ENCODE results near the gene FBXL16. TPM values are rescaled to one million over a fixed set of nuclear protein-coding genes. Genes with fewer than 3 reads are reported as not detected.

The FBXL16 gene
- total and polyA plus RNA-seq, 9 of the 15 experiments (the other 6 are each of a cell fraction or from before 2014, with no cell fraction given) = 0.21 to 8.2 (median 1.7) TPM

DNA sequence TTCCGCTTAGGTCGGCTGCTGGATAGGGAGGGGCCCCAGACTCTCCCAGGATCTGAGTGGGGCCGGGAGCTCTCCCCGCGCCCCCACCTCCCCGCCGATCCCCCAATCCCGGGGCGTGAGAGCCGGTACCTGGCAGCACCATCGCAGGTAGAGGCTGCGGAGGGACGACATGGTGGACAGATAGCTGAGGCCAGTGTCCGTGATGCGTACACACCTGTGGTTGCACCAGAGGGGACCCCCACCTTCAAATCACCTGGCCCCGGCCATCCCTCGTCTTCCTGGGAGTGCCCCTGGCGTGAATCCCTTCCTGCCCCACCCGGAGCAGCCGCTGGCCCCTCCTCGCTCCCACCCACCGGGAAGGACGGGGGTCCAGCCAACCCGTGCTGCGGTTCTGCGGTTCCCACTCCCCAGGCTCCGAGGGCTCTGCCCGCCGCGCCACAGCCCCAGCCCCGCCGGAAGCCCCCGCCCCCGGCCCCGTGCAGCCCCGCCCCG lies 10.7 kb downstream of the FBXL16 start (continued):
- TF ChIP-seq, protein P1, sequence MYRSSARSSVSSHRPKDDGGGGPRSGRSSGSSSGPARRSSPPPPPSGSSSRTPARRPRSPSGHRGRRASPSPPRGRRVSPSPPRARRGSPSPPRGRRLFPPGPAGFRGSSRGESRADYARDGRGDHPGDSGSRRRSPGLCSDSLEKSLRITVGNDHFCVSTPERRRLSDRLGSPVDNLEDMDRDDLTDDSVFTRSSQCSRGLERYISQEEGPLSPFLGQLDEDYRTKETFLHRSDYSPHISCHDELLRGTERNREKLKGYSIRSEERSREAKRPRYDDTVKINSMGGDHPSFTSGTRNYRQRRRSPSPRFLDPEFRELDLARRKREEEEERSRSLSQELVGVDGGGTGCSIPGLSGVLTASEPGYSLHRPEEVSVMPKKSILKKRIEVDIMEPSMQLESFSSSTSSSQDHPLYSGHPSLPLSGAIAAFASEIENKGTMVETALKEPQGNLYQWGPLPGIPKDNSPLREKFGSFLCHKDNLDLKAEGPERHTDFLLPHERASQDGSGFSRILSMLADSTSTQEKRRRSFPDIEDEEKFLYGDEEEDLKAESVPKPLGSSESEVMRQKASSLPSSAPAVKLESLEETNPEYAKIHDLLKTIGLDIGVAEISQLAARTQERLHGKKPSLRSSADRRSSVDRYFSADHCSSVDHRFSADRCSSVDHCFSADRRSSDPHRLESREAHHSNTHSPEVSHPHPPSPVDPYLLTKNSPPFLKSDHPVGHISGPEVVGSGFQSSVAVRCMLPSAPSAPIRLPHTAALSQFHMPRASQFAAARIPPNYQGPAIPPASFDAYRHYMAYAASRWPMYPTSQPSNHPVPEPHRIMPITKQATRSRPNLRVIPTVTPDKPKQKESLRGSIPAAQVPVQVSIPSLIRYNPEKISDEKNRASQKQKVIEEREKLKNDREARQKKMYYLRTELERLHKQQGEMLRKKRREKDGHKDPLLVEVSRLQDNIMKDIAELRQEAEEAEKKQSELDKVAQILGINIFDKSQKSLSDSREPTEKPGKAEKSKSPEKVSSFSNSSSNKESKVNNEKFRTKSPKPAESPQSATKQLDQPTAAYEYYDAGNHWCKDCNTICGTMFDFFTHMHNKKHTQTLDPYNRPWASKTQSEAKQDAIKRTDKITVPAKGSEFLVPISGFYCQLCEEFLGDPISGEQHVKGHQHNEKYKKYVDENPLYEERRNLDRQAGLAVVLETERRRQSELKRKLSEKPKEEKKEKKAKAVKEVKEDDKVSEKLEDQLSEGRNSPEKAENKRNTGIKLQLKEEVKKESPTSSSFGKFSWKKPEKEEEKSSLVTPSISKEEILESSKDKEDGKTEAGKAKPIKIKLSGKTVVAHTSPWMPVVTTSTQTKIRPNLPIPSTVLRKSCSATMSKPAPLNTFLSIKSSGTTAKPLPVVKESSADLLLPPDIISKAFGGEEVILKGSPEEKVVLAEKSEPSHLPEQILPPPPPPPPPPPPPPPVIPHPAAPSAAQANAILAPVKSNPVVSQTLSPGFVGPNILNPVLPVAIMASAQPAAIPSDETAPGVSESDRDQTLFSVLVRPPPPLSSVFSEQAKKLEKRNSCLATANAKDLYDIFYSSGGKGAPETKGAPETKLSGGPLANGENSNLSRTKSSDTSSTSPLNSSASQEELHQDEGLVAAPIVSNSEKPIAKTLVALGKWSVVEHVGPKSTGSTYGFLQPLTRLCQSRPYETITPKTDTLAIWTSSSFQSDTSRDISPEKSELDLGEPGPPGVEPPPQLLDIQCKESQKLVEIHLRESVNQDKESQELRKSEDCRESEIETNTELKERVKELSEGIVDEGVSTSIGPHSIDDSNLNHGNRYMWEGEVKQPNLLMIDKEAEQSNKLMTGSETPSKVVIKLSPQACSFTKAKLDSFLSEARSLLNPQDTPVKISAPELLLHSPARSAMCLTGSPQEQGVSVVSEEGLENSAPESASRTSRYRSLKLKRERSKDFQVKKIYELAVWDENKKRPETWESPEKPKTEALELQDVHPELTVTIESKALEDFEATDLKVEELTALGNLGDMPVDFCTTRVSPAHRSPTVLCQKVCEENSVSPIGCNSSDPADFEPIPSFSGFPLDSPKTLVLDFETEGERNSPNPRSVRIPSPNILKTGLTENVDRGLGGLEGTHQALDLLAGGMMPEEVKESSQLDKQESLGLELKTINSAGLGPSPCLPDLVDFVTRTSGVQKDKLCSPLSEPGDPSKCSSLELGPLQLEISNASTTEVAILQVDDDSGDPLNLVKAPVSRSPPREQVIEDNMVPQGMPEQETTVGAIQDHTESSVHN (IDR thresholded peaks at IDR 0.05; ENCODE audit: borderline replicate concordance in 1 of 2, low read depth in 1 of 2) = no peak
- TF ChIP-seq ZFX (CRISPR knock-in tag; IDR thresholded peaks at IDR 0.05) (no peak), ILK (tag; IDR thresholded peaks at IDR 0.05; ENCODE audit: borderline replicate concordance, low read depth) (no peak), ZC3H11A (IDR thresholded peaks at IDR 0.05; ENCODE audit: low read depth, low read length) (no peak), PHF8 (IDR thresholded peaks at IDR 0.05; ENCODE audit: borderline replicate concordance, low read length) (peak; percentile 30; the same call in 1 of the 2 replicates), ZNF23 (CRISPR knock-in tag; IDR thresholded peaks at IDR 0.05) (no peak), PHTF2 (CRISPR knock-in tag; IDR thresholded peaks at IDR 0.05) (no peak), MECOM (CRISPR knock-in tag; IDR thresholded peaks at IDR 0.05) (no peak), ZNF224 (CRISPR knock-in tag; IDR thresholded peaks at IDR 0.05) (no peak), ZBTB8A (IDR thresholded peaks at IDR 0.05; ENCODE audit: partially characterized antibody) (no peak), ZNF124 (CRISPR knock-in tag; IDR thresholded peaks at IDR 0.05) (no peak), NEUROD1 (IDR thresholded peaks at IDR 0.05; ENCODE audit: borderline replicate concordance, low read depth, low read length, partially characterized antibody) (no peak), TEAD1 (CRISPR knock-in tag; IDR thresholded peaks at IDR 0.05) (no peak), HNRNPL (IDR thresholded peaks at IDR 0.05; ENCODE audit: low read depth, low read length) (no peak), LEF1 (IDR thresholded peaks at IDR 0.05) (no peak)
- TF ChIP-seq, protein P2, sequence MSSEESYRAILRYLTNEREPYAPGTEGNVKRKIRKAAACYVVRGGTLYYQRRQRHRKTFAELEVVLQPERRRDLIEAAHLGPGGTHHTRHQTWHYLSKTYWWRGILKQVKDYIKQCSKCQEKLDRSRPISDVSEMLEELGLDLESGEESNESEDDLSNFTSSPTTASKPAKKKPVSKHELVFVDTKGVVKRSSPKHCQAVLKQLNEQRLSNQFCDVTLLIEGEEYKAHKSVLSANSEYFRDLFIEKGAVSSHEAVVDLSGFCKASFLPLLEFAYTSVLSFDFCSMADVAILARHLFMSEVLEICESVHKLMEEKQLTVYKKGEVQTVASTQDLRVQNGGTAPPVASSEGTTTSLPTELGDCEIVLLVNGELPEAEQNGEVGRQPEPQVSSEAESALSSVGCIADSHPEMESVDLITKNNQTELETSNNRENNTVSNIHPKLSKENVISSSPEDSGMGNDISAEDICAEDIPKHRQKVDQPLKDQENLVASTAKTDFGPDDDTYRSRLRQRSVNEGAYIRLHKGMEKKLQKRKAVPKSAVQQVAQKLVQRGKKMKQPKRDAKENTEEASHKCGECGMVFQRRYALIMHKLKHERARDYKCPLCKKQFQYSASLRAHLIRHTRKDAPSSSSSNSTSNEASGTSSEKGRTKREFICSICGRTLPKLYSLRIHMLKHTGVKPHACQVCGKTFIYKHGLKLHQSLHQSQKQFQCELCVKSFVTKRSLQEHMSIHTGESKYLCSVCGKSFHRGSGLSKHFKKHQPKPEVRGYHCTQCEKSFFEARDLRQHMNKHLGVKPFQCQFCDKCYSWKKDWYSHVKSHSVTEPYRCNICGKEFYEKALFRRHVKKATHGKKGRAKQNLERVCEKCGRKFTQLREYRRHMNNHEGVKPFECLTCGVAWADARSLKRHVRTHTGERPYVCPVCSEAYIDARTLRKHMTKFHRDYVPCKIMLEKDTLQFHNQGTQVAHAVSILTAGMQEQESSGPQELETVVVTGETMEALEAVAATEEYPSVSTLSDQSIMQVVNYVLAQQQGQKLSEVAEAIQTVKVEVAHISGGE (CRISPR knock-in tag; IDR thresholded peaks at IDR 0.05) = 0 out of 6 replicates have a peak, but pooled peaks of 1 of the 3 experiments have one; percentile 33

All from K562 (cell line).